ENCODE data around the gene LSM10. TPM values are rescaled to one million over a fixed set of nuclear protein-coding genes. Genes with fewer than 3 reads are reported as not detected.

The LSM10 gene
- 62.8 TPM for polyA plus RNA-seq (2012; ENCODE audit: insufficient read length, low read depth)

DNA sequence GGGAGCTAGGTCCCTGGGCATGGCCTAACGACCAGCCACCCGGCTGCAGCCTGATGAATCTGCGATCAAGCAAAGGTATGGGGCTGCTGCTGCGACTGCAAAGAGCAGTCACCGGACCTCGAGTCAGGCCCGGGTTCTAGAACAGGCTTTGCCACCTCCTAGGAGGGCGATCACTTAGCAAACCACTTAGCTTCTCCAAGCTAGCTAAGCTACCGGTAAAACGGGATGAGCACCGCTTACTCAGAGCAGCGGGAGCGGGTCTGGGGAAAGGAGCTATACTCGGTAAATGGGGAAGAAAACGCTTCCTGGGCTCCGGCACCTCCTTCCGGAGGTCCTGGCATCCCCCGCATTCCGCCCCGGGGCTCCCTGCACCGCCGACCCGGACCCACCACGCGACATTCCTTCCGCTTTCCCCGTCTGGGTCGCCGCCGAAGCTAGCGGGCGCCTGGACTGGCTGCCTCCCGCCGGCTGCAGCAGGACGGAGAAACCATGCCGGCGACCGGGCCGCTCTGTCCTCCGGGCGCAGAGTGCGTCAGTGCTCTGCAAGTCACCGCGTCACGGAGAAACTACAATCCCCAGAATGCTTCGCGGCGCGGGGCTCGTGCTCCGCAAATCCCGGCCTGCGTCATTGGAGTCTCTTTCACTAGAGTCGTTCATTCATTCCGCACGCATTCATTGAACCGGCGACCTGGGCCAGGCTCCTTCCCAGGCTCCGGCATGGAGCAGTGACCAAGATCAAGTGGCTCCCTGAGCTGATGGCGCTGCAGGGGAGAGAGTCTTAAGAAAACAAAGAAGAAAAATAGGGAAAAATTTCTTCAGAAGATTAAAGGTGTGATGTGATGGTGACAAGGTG is at the start of gene LSM10:
TSS of gene LSM10 (minus strand) at position 531 of the 853 bp plus-strand sequence. CDS start 3,779 bp downstream, outside the sequence.
- peak; percentile 71; the same call in 1 of the 2 replicates for TF ChIP-seq TAF1 (IDR thresholded peaks at IDR 0.05; ENCODE audit: borderline replicate concordance, insufficient read depth, low read length)
- peak; percentile 90 for TF ChIP-seq POLR2AphosphoS5 (IDR thresholded peaks at IDR 0.05; ENCODE audit: low read depth, low read length)
- TF ChIP-seq, protein P1, sequence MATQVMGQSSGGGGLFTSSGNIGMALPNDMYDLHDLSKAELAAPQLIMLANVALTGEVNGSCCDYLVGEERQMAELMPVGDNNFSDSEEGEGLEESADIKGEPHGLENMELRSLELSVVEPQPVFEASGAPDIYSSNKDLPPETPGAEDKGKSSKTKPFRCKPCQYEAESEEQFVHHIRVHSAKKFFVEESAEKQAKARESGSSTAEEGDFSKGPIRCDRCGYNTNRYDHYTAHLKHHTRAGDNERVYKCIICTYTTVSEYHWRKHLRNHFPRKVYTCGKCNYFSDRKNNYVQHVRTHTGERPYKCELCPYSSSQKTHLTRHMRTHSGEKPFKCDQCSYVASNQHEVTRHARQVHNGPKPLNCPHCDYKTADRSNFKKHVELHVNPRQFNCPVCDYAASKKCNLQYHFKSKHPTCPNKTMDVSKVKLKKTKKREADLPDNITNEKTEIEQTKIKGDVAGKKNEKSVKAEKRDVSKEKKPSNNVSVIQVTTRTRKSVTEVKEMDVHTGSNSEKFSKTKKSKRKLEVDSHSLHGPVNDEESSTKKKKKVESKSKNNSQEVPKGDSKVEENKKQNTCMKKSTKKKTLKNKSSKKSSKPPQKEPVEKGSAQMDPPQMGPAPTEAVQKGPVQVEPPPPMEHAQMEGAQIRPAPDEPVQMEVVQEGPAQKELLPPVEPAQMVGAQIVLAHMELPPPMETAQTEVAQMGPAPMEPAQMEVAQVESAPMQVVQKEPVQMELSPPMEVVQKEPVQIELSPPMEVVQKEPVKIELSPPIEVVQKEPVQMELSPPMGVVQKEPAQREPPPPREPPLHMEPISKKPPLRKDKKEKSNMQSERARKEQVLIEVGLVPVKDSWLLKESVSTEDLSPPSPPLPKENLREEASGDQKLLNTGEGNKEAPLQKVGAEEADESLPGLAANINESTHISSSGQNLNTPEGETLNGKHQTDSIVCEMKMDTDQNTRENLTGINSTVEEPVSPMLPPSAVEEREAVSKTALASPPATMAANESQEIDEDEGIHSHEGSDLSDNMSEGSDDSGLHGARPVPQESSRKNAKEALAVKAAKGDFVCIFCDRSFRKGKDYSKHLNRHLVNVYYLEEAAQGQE (IDR thresholded peaks at IDR 0.05; ENCODE audit: insufficient read depth in 1 of 2, low read depth in 2 of 2, low read length in 2 of 2) = peak in 1 of 2 experiments; percentile 21; a peak in 1 of 4 replicates
- peak; percentile 68; the same call in 1 of the 2 replicates for TF ChIP-seq SIN3A (IDR thresholded peaks at IDR 0.05; ENCODE audit: borderline replicate concordance, insufficient read depth, low read length)
- TF ChIP-seq FOXP2 (optimal IDR thresholded peaks at IDR 0.05; ENCODE audit: borderline replicate concordance, extremely low read depth, extremely low read length, insufficient read depth) = peak; percentile 37

DNA sequence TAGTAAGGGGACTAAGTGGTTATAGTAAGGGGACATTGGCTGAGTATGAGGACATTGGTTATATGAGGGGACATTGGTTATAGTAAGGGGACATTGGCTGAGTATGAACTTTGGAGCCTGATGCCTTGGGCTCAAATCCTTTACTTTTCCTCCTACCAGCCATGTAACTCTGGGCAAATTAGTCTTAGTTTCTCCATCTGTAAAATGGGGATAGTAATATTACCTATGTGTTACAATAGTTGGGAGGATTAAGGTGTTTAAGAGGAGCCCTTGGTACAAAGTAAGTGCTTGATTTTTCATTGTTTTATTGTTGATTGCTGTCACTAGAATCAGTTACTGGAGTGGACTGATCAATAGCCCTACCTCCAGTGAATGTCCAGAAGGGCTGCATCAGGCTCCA is 49.7 kb upstream of the LSM10 start:
- TF ChIP-seq SIN3A (IDR thresholded peaks at IDR 0.05; ENCODE audit: borderline replicate concordance, insufficient read depth, low read length) (no peak), FOXP2 (optimal IDR thresholded peaks at IDR 0.05; ENCODE audit: borderline replicate concordance, extremely low read depth, extremely low read length, insufficient read depth) (no peak), POLR2AphosphoS5 (IDR thresholded peaks at IDR 0.05; ENCODE audit: low read depth, low read length) (no peak), TAF1 (IDR thresholded peaks at IDR 0.05; ENCODE audit: borderline replicate concordance, insufficient read depth, low read length) (no peak)
- TF ChIP-seq, protein P1 (IDR thresholded peaks at IDR 0.05; ENCODE audit: insufficient read depth in 1 of 2, low read depth in 2 of 2, low read length in 2 of 2) = no peak

GRCh38 chr1:36446746-36447145 is 49.0 kb upstream of the LSM10 start:
- TF ChIP-seq, protein P1 (IDR thresholded peaks at IDR 0.05; ENCODE audit: insufficient read depth in 1 of 2, low read depth in 2 of 2, low read length in 2 of 2) = no peak
- TF ChIP-seq SIN3A (IDR thresholded peaks at IDR 0.05; ENCODE audit: borderline replicate concordance, insufficient read depth, low read length) = no peak
- TF ChIP-seq FOXP2 (optimal IDR thresholded peaks at IDR 0.05; ENCODE audit: borderline replicate concordance, extremely low read depth, extremely low read length, insufficient read depth) = no peak
- TF ChIP-seq POLR2AphosphoS5 (IDR thresholded peaks at IDR 0.05; ENCODE audit: low read depth, low read length) = no peak
- no peak for TF ChIP-seq TAF1 (IDR thresholded peaks at IDR 0.05; ENCODE audit: borderline replicate concordance, insufficient read depth, low read length)

GRCh38 chr1:36446271-36446670 is 48.6 kb upstream of the LSM10 start:
- no peak for TF ChIP-seq POLR2AphosphoS5 (IDR thresholded peaks at IDR 0.05; ENCODE audit: low read depth, low read length)
- no peak for TF ChIP-seq TAF1 (IDR thresholded peaks at IDR 0.05; ENCODE audit: borderline replicate concordance, insufficient read depth, low read length)
- no peak for TF ChIP-seq FOXP2 (optimal IDR thresholded peaks at IDR 0.05; ENCODE audit: borderline replicate concordance, extremely low read depth, extremely low read length, insufficient read depth)
- TF ChIP-seq, protein P1 (IDR thresholded peaks at IDR 0.05; ENCODE audit: insufficient read depth in 1 of 2, low read depth in 2 of 2, low read length in 2 of 2) = no peak
- TF ChIP-seq SIN3A (IDR thresholded peaks at IDR 0.05; ENCODE audit: borderline replicate concordance, insufficient read depth, low read length) = no peak

All from PFSK-1 (cell line).